ENCODE results near the gene GHDC.

Gene GHDC

DNA sequence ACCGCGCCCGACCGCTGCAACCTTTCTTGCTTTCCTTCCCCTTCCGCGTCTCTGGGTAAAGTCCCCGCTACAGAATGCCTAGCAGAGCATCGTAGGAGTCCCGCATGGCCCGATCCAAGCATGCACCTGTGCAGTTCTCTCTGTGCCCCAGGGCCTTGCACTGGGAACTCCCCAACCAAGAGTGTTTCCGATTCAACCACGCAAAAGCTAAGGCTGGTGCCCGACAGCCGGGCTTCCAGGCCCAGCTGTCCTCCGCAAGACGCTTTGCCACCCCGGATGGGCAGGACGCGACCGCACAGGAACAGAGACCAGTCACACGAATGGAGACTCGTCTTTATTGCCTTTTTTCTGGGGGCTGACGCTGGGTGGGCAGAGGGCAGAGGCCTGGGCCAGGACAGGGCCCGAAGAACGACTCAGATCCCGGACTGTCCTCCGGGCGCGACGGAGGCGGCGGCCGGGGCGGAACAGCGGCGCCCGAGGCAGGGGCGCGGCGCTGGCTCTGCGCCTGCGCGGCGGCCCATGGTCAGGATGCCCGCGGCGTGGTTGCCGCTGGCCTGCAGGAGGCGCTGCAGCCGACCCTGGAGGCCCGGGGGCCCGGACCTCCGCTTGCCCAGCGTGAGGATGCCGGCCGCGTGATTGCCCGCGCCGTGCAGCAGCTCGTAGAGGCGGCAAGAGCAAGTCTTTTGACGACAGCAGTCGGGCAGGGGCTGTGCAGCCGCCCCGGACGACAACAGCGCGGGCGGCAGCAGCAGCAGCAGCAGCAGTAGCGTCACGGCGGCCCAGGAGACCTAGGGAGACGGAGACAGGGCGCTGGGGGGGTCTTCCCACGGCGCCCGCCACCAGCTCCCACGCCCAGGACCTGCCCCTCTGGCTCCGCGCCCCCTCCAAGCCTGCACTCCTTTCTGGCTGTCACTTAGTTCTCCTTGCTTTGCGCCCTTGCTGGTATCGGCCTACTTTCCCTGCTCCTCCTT, 10.3 kb downstream of the GHDC start:
- in situ Hi-C loops (cut with MboI; ENCODE audit: low sequenced_read_pairs), result no loop called here

GRCh38 chr17:42182927-42183734, 11.2 kb downstream of the GHDC start:
- in situ Hi-C loops (cut with MboI; ENCODE audit: low sequenced_read_pairs), result no loop called here

DNA sequence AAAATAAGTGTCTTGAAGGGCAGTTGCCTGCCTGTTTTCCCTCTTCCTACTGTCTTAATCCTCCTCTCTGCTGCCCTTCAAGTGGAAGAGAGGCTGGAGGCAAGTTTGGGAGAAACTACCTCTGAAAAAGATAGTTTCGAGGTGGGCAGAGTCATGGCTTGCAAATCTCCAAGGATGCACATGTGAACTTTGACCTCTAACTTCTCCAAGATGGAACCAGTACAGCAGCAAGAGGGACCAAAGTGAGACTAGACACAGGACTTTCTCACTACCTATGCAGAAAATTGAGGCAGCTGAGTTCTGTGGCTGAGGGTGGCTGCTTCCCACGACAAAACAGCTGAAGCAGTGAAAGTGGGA, 12.5 kb downstream of the GHDC start:
- in situ Hi-C loops (cut with MboI; ENCODE audit: low sequenced_read_pairs), result no loop called here

DNA sequence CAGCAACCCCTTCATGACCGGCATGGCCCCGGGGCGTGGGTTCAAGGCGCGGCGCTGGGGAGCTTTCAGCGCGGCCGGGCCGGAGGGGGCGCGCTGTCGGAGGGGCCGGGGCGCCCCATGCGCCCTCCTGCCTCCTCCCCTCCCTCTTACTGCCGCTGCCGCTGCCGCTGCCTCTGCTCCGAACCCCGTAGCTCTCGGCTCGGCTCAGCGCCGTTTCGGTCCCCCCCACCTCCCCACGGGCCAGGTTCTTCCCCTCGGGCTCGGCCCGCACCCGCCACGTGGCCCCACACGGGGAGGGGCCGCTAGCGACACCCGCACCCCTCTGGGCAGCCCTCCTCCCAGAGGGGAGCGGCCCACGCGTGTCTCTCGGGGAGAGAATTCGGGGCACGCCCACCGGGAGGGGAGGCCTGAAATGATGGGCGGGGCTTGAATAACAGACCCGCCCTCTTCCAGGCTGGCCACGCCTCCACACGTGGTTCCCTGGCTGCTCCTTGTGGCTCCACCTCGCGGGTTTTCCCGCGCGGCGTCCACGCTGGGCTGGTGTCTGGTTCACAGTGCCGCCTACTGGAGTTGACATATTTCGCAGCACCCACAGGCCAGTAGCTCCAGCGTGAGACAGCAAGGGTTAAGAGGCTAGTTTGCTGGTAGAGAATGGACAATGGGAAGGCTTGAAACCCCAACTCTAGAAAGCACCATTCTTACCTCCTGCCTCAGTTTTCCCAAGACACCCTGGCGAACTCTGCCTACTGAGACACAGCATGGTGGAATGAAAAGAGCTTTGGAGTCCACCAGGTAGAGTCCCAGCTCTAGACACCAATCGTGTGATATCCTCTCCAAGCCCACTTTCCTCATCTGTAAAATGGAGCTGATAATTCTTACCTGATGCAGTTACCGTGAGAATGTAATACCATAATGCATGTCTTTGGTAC, 13.1 kb downstream of the GHDC start, which contains the start of gene KCNH4:
Gene KCNH4, minus strand, starts transcription at position 221 of the 929 bp plus-strand sequence. Its CDS starts 197 bp downstream, at position 24.
- in situ Hi-C loops (cut with MboI; ENCODE audit: low sequenced_read_pairs), result no loop called here

DNA sequence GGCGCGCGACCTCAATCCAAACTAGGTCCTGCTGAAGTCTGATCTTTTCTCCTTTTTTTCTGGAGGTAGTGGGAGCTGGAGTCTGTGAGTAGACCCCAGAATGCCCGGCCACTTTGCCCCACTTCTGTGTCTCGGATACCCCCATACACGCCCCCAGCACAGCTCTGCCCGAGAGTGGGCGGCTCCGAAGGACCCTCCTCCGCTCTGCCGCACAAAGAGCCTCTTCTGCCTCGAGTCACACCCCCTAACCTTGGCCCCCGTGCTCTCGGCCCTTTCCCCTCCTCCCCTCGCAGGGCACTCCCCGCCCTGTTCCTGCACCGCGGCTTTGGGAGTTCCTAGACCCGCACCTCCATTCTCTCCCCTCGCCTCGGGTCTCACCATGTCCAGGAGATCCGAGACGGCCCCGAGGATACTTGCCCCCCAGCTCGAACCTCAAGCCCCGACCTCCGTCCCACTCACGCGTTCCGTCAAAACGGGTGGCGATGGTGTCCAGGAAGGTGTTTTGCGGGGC, 13.8 kb downstream of the GHDC start:
- in situ Hi-C loops (cut with MboI; ENCODE audit: low sequenced_read_pairs), result no loop called here

DNA sequence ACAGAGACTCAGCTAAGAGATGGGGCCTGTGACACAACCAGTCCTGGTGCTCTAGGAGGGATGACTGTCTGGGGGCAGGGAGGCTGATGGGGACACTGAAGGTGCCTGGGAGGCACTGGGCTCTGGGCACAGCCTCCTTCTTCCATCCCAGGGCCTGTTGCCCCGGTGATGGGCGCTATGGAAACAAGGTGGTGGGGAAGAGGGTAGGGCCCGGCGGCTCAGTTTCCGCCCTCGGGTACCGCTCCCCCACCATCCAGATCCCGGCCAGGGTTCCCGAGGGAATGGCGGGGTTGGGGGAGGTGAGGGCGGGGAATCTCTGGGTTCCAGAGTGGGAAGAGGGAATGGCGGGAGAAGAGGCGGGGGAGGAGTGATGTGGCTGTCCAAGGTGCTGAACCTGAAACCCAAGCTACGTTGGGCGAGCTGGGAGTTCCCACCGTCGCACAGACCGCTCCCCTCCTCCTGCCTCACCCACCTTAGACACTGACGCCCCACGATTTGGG, 14.3 kb downstream of the GHDC start:
- in situ Hi-C loops (cut with MboI; ENCODE audit: low sequenced_read_pairs), result no loop called here

DNA sequence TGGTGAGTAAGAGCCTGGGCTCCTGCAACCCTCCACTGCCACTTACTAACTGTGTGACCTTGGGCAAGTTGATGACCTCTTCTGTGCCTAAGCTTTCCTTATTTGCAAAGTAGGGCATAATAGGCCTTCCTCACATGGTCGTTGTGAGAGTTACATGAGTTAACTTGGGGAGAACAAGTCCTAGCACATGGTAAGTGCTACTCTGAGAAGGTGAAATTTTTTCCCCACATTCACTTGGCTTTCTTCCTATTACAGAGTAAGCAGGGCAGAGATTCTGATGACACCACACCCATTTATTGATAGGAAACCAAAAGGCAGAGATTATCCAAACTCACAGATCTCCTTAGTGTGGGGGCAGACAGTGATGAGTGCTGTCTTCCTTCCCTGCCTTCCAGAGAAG, 15.0 kb downstream of the GHDC start:
- in situ Hi-C loops (cut with MboI; ENCODE audit: low sequenced_read_pairs), result no loop called here

GRCh38 chr17:42178817-42179216, 15.5 kb downstream of the GHDC start:
- in situ Hi-C loops (cut with MboI; ENCODE audit: low sequenced_read_pairs), result no loop called here

- in situ Hi-C loops (cut with MboI; ENCODE audit: low sequenced_read_pairs), result no loop called here
These were observed 16.6 kb downstream of the GHDC start for GRCh38 chr17:42177684-42178083.

- in situ Hi-C loops (cut with MboI; ENCODE audit: low sequenced_read_pairs), result no loop called here
These were observed 20.0 kb downstream of the GHDC start for GRCh38 chr17:42174126-42174783.

DNA sequence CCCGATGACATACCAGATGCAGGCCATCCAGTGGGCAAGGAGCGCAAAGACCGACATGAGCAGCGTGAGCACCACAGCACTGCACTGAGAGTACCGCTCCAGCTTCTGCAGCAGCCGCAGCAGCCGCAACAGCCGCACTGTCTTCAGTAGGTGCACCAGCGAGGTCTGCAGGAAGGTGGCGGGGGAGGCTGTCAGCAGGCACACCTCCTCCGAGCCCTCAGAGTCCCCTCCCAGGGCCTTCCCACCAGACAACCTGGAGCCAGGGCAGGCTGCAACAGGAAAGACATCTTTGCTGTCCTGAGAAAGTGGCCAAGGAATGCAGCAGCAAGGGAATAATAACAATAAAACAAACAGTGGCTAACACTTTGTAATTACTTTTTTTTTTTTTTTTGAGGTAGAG, 22.5 kb downstream of the GHDC start:
- in situ Hi-C loops (cut with MboI; ENCODE audit: low sequenced_read_pairs), result no loop called here

- in situ Hi-C loops (cut with MboI; ENCODE audit: low sequenced_read_pairs), result no loop called here
These were observed 24.9 kb downstream of the GHDC start for GRCh38 chr17:42169351-42169750.

- in situ Hi-C loops (cut with MboI; ENCODE audit: low sequenced_read_pairs), result no loop called here
These were observed 26.5 kb downstream of the GHDC start for GRCh38 chr17:42167807-42168206.

- in situ Hi-C loops (cut with MboI; ENCODE audit: low sequenced_read_pairs), result no loop called here
These were observed 28.0 kb downstream of the GHDC start for GRCh38 chr17:42166196-42166763.

DNA sequence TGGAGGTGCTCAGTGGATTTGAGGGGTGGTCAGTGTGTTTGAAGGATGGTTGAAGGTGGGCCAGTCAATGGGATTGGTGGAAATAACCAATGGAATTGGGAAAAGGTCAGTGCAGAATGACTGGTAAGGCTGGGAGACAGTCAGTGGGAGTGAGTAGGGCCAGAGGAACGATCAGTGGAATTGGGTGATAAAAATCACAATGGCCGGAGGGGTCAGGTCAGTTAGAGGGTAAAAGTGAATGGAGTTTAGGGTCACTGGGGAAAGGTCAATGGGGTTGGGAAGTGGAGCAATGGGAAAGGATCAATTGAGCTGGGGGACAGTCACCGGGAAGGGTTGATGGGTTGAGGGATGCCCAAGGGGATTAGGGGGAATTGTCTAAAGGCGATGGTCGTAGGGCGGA, 28.5 kb downstream of the GHDC start:
- in situ Hi-C loops (cut with MboI; ENCODE audit: low sequenced_read_pairs), result no loop called here

- in situ Hi-C loops (cut with MboI; ENCODE audit: low sequenced_read_pairs), result no loop called here
These were observed 30.4 kb downstream of the GHDC start for GRCh38 chr17:42163696-42164407.

DNA sequence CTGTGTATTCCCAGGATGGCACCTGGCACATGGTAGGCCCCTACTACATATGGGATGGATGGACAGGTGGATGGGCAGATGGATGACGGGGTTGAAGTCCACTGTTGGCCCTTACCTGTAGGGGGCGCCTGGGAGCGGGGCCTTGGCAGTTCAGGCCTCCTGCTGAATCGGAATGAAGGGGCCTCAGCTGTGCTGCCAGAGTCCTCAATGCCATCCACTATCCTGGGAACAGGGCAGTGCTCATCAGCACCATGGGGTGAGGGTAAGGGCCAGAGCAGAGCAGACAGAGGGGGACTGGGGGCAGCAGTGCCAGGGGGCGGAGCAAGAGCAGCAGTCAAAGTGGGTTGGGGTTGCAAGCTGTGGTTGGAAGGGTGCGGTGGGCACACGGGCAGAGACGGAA, 31.2 kb downstream of the GHDC start:
- in situ Hi-C loops (cut with MboI; ENCODE audit: low sequenced_read_pairs), result no loop called here

GRCh38 chr17:42160531-42160910, 33.8 kb downstream of the GHDC start:
- in situ Hi-C loops (cut with MboI; ENCODE audit: low sequenced_read_pairs), result no loop called here
